ENCODE measurements around the gene FBXW11.

- TF ChIP-seq, protein P1, sequence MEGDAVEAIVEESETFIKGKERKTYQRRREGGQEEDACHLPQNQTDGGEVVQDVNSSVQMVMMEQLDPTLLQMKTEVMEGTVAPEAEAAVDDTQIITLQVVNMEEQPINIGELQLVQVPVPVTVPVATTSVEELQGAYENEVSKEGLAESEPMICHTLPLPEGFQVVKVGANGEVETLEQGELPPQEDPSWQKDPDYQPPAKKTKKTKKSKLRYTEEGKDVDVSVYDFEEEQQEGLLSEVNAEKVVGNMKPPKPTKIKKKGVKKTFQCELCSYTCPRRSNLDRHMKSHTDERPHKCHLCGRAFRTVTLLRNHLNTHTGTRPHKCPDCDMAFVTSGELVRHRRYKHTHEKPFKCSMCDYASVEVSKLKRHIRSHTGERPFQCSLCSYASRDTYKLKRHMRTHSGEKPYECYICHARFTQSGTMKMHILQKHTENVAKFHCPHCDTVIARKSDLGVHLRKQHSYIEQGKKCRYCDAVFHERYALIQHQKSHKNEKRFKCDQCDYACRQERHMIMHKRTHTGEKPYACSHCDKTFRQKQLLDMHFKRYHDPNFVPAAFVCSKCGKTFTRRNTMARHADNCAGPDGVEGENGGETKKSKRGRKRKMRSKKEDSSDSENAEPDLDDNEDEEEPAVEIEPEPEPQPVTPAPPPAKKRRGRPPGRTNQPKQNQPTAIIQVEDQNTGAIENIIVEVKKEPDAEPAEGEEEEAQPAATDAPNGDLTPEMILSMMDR (conservative IDR thresholded peaks at IDR 0.05 in 1 of 2, IDR thresholded peaks at IDR 0.05 in 1 of 2; ENCODE audit: extremely low read depth in 1 of 2, insufficient read depth in 1 of 2, low read depth in 1 of 2, low read length in 2 of 2), result no peak
- TF ChIP-seq EZH2 (IDR thresholded peaks at IDR 0.05; ENCODE audit: borderline replicate concordance, low read length), result no peak
Measured at GRCh38 chr5:171975877-171976667, 30.4 kb downstream of the FBXW11 start.
